SJSA1 (cell line): ENCODE data around the gene NPHP4. TPM values are rescaled to one million over a fixed set of nuclear protein-coding genes. Genes with fewer than 3 reads are reported as not detected.

Source experiments
- DNase-seq, 2 experiments: peaks; one replicate each; pipeline ENCODE4 v3.0.0-alpha.2; 2015 to 2020; ENCODE audit warnings: low spot score in 2 of 2, low read depth in 1 of 2
- H3K27ac ChIP-seq: fragments of 250-450 bp; sonication (Bioruptor Pico); 2 replicates; pipeline ENCODE4 v1.5.1; 2020; ENCODE audit warnings: mild to moderate bottlenecking, moderate library complexity
- H3K27me3 ChIP-seq: fragments of 250-450 bp; sonication (Bioruptor Pico); replicated peaks from 2 replicates; pipeline ENCODE4 v1.5.1; 2020; ENCODE audit warnings: mild to moderate bottlenecking, moderate library complexity
- H3K36me3 ChIP-seq: fragments of 250-450 bp; sonication (Bioruptor Pico); 2 replicates; pipeline ENCODE4 v1.5.1; 2020; ENCODE audit warnings: mild to moderate bottlenecking
- H3K4me1 ChIP-seq: fragments of 250-450 bp; sonication (Bioruptor Pico); replicated peaks from 2 replicates; pipeline ENCODE4 v1.6.1; 2021; ENCODE audit warnings: mild to moderate bottlenecking
- H3K4me3 ChIP-seq: fragments of 250-450 bp; sonication (Bioruptor Pico); 2 replicates; pipeline ENCODE4 v1.5.1; 2020; ENCODE audit warnings: mild to moderate bottlenecking
- H3K9me3 ChIP-seq: fragments of 250-450 bp; sonication (Bioruptor Pico); replicated peaks from 2 replicates; pipeline ENCODE4 v1.5.1; 2020; ENCODE audit warnings: mild to moderate bottlenecking
- total RNA-seq: library from RNA; depleted of rRNA; stranded (reverse); fragments of >200 nt; shearing (Covaris generic); gene quantifications from 2 replicates; pipeline ENCODE4 v1.2.3, GENCODE V29; 2014

Gene NPHP4
- total RNA-seq, 1 experiment from 2014 or later = 4.5 TPM

DNA sequence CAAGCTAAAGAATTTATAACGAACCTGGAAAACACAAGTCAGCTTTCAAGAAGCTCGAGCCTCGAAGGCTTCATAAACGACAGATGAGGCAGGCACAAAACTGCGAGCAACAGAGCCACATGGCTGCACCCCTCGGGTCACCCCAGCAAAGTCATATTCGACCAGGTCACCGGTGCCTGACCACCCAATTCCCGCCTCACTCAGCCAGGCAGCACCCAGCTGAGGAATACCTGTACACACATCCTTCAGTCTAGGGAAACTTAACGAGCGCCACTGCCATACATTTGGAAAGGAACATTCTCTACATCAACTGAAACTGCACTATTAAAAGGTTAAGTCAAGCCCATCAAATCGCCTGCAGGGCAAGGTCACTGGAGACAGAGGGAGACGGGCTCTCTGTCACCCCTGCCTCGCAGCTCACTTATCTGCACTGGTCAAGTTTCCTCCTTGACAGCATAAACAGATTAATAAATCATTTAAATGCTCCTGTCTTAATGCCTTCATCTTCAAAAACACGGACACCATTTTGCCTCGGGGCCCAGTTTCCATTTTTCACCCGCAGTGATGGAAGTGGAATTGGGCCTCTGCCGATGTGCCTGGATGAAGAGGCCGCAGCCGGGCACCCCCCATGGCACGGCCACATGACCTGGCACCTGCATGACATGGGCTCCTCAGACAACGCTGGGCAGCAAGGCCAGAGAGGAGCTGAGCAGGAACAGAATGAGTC, 20.6 kb downstream of the NPHP4 start:
- Histone ChIP-seq H3K4me3 (no peak overlapping the region), H3K9me3 (no peaks in the 10 kb centered on the region), H3K27me3 (no peaks in the 10 kb centered on the region), H3K27ac (no peak overlapping the region), H3K36me3 (peaks cover 4% of the 10 kb centered on the region; the same call in 1 of the 2 replicates), H3K4me1 (no peaks in the 10 kb centered on the region)
- no peak for DNase-seq

DNA sequence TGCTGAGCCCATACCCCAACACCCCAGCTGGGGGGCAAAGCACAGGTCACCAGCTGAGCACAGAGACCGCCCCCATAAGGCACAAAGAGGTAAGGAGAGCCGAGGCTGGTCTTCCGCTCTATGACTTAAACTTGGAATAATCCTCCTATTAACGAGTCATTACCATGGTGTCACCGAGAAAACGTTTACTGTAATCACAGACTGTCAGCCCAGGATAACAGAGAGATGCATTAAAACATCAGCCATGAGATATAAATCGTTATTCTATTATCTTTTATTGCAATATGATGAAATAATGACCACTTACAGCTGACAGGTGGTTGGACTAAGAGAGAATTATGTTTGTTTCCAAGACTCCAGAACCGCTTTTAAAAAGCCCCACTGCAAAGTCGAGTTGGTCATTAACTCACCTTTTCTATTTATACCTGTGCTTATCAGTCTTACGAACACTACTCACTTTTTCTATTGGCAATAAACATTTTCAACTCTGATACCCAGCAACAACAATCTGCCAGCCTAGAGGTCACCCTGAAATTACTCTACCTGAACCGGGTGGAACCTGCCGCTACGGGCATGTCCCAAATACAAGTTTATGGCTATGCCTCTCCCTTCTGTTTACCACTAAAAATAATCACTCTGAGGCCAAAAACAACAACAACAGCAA, 21.5 kb downstream of the NPHP4 start:
- Histone ChIP-seq H3K9me3 (no peaks in the 10 kb centered on the region), H3K4me1 (no peaks in the 10 kb centered on the region), H3K27ac (no peak overlapping the region), H3K27me3 (no peaks in the 10 kb centered on the region), H3K36me3 (peaks cover 4% of the 10 kb centered on the region; the same call in 1 of the 2 replicates), H3K4me3 (no peak overlapping the region)
- DNase-seq = no peak

- Histone ChIP-seq H3K27me3 (no peaks in the 10 kb centered on the region), H3K4me1 (no peaks in the 10 kb centered on the region), H3K27ac (no peak overlapping the region), H3K36me3 (0 out of 2 replicates have a peak, but pooled peaks cover 4% of the 10 kb centered on the region), H3K4me3 (no peak overlapping the region), H3K9me3 (no peaks in the 10 kb centered on the region)
- no peak for DNase-seq
These were observed 23.1 kb downstream of the NPHP4 start for GRCh38 chr1:5969168-5969567.

DNA sequence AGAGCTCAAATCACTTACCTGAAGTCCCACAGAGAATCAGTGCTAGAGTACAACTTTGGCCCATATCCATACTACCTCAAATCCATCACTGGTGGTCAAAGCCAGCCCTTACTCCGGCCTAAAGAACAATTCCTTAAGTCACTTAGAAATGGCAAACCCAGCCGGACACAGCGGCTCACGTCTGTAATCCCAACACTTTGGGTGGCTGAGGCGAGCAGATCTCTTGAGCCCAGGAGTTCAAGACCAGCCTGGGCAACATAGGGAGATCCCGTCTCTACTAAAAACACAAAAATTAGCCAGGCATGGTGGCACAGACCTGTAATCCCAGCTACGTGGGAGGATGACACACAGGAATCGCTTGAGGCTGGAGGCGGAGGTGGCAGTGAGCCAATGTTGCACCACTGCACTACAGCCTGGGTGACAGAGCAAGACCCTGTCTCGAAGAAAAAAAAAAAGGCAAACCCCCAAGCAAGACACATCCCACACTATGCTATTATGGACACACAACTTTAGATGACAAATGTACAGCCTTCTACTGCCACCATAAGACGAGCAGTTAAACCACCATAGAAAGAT, 24.0 kb downstream of the NPHP4 start:
- Histone ChIP-seq H3K27ac (no peak overlapping the region), H3K4me1 (no peaks in the 10 kb centered on the region), H3K4me3 (no peak overlapping the region), H3K9me3 (no peaks in the 10 kb centered on the region), H3K36me3 (0 out of 2 replicates have a peak, but pooled peaks cover 4% of the 10 kb centered on the region), H3K27me3 (no peaks in the 10 kb centered on the region)
- DNase-seq = no peak

DNA sequence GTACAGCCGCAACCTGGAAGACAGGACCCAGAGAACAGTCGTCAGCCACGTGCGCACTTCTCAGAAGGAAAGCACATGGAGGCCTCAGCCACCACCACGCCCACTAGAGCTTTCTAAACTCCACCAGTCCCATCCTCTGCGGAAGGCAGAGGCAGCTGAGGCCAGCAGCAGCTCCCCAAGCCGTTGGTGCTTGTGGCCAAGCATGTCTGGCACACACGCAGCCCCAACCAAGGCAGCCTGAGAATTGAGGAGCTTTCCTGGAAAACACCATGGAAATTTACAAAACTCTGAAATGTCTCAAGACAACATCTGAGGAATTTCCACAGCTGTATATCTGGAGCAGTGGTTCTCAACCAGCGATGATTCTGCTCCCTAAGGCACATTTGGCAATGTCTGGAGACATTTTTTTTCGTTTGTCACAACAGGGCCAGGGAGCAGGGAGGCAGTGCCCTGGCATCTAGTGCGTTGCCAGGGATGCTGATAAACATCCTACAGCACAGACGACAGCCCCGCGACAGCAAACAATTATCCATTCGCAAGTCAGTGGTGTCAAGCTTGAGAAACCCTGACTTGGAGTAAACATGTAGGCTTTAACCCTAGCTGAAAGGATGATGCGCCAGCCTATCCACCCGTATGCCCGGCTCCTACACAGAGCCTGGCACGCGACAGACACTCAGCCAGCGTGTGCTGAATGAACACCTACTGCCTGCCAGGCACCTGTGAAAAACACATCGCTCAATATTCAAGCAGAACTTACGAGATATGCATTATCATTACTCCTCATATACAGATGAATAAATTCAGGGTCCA, 24.7 kb downstream of the NPHP4 start:
- DNase-seq = no peak
- Histone ChIP-seq H3K9me3 (no peaks in the 10 kb centered on the region), H3K36me3 (0 out of 2 replicates have a peak, but pooled peaks cover 4% of the 10 kb centered on the region), H3K27me3 (no peaks in the 10 kb centered on the region), H3K27ac (no peak overlapping the region), H3K4me1 (no peaks in the 10 kb centered on the region), H3K4me3 (no peak overlapping the region)

DNA sequence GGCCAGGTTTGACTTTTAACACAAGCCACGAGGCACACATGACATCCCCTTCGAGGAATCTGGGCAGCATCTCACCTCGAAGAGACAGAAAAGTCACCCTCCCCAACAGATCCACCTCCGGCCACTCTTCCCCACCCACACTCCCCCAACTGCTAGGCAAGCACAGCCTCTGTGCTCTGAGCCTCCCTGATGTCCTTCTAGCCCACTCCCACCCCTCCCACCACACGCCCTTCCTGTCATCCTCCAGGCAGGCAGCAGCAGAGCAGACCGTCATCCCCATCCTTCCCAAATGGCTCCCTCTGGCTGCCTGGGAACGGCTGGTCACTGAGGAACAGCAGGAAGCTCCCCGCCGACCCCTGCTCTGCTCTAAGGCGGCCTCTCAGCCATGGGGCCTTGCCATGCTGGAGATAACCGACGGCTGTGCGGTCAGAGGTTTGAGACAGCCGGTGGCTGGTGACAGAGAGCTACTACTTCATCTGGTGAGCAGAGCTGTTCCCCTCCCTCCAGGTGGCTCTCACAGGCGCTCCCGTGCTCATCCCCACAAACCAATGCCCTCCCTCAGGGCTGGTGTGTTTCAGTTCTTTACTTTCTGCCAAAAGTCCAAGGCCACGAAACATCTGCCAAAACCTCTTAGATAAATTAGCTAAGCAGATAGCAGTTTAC, 25.6 kb downstream of the NPHP4 start:
- Histone ChIP-seq H3K9me3 (no peaks in the 10 kb centered on the region), H3K36me3 (0 out of 2 replicates have a peak, but pooled peaks cover 4% of the 10 kb centered on the region), H3K4me3 (no peak overlapping the region), H3K27me3 (no peaks in the 10 kb centered on the region), H3K4me1 (no peaks in the 10 kb centered on the region), H3K27ac (no peak overlapping the region)
- no peak for DNase-seq

- no peaks in the 10 kb centered on the region for H3K4me1 ChIP-seq
- H3K27me3 ChIP-seq = no peaks in the 10 kb centered on the region
- DNase-seq = no peak
- H3K9me3 ChIP-seq = no peaks in the 10 kb centered on the region
- no peak overlapping the region for H3K27ac ChIP-seq
- no peak overlapping the region for H3K4me3 ChIP-seq
- 0 out of 2 replicates have a peak, but pooled peaks cover 4% of the 10 kb centered on the region for H3K36me3 ChIP-seq
These were observed 26.6 kb downstream of the NPHP4 start for GRCh38 chr1:5965586-5966131.

DNA sequence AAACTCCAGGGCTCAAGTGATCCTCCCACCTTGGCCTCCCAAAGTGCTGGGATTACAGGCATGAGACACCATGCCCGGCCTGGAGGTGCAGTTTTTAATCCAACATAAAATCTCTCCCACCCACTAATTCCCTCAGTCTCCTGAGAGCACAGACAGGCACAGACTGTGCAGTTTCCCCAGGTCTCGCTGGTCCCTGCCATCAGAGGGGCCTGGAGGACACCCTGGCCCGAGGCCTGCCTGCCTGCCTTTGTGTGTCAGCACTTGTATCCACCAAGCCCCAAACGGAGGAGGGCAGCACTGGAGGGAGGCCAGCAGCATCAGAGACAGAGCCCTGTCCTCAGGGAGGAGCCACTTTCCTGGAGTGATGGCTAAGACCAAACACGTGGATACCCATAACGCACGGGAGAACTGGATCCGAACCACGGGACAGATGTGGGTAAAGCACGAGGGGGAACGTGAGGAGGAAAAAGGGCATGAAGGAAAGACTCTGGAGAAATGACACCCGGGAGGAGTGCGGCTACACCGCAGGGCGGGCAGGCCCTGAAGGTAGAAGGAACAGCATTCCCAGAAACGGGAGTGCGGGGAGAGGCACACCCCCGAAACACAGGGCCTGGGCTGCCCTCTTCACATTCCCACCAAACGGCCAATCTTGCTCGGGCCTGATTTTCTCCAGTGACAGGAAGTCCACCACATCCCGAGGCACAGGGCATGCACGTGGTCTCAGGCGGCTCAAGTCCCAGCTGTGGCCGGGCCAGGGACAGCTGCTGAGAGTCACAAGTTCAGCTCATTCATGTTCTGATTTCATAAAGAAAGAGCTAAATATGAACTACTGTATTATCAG, 29.7 kb downstream of the NPHP4 start:
- no peak overlapping the region for H3K4me3 ChIP-seq
- DNase-seq = no peak
- no peak overlapping the region for H3K27ac ChIP-seq
- H3K9me3 ChIP-seq = no peaks in the 10 kb centered on the region
- H3K36me3 ChIP-seq = no peaks in the 10 kb centered on the region
- no peaks in the 10 kb centered on the region for H3K4me1 ChIP-seq
- H3K27me3 ChIP-seq = no peaks in the 10 kb centered on the region

GRCh38 chr1:5961601-5962000, 30.6 kb downstream of the NPHP4 start:
- DNase-seq = no peak
- Histone ChIP-seq H3K27ac (no peak overlapping the region), H3K4me3 (no peak overlapping the region), H3K4me1 (no peaks in the 10 kb centered on the region), H3K27me3 (no peaks in the 10 kb centered on the region), H3K9me3 (no peaks in the 10 kb centered on the region), H3K36me3 (no peaks in the 10 kb centered on the region)

DNA sequence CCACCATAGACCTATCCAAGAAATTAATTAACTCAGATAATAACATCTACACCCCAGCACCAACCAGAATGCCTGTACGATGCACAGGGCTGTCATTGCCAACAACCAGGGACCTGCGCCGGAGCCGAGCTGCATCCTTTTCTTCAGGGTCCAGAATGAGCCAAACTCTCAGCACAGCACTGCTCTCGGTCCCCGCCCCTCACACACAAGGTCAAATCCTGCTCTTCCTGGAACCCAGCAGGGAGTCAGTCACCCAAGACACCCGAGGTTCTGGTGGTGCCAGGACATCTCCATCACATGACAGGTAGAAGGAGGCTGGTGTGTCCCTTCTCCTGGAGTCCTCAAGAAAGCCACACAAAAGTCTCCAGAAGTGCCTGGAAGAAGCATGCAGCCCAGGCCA, 31.9 kb downstream of the NPHP4 start:
- H3K27me3 ChIP-seq = no peaks in the 10 kb centered on the region

GRCh38 chr1:5959667-5960230, 32.5 kb downstream of the NPHP4 start:
- no peaks in the 10 kb centered on the region for H3K9me3 ChIP-seq
- no peak overlapping the region for H3K27ac ChIP-seq
- DNase-seq = no peak
- H3K36me3 ChIP-seq = no peaks in the 10 kb centered on the region
- no peaks in the 10 kb centered on the region for H3K27me3 ChIP-seq
- H3K4me3 ChIP-seq = no peak overlapping the region
- H3K4me1 ChIP-seq = no peaks in the 10 kb centered on the region

More for the DNA sequence above, 31.9 kb downstream of the NPHP4 start:
- no peak for DNase-seq
- Histone ChIP-seq H3K4me3 (no peak overlapping the region), H3K36me3 (no peaks in the 10 kb centered on the region), H3K9me3 (no peaks in the 10 kb centered on the region), H3K4me1 (no peaks in the 10 kb centered on the region), H3K27ac (no peak overlapping the region)

DNA sequence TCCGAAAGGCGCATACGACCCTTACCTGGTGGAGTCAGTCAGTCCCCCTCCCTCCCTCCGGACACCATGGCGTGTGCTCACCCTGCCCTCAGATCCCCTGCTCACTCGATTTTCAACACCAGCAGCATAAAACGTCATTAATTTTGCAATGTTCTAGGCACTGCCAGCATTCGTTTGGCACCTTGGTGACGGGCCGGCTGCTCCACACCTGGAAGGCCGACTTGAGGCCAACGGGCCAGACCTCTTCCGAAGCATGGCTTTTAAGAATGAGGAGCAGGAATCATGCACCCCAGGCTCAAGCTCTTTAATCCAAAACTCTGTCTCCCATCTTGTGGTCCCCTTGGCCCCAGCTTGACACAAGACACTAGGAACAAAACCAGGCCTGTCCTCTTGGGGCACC, 33.1 kb downstream of the NPHP4 start:
- DNase-seq = no peak
- H3K36me3 ChIP-seq = no peaks in the 10 kb centered on the region
- no peaks in the 10 kb centered on the region for H3K4me1 ChIP-seq
- no peaks in the 10 kb centered on the region for H3K9me3 ChIP-seq
- no peaks in the 10 kb centered on the region for H3K27me3 ChIP-seq
- no peak overlapping the region for H3K4me3 ChIP-seq
- no peak overlapping the region for H3K27ac ChIP-seq
